HK-2 (cell line): ENCODE measurements around the gene SNED1.

Experiments used
- DNase-seq: peaks from one replicate; pipeline ENCODE4 v3.0.0-alpha.2; 2018; ENCODE audit not compliant: unreplicated experiment

Gene SNED1

GRCh38 chr2:241029599-241030332 lies 31.3 kb downstream of the SNED1 start:
- no peak for DNase-seq

GRCh38 chr2:241030333-241030680 lies 31.9 kb downstream of the SNED1 start:
- DNase-seq = no peak

GRCh38 chr2:241030883-241031282 lies 32.5 kb downstream of the SNED1 start:
- no peak for DNase-seq

GRCh38 chr2:241031436-241032165 lies 33.2 kb downstream of the SNED1 start:
- no peak for DNase-seq

- DNase-seq = no peak
These were observed 35.0 kb downstream of the SNED1 start for GRCh38 chr2:241033336-241033987.

GRCh38 chr2:241033994-241034393 lies 35.6 kb downstream of the SNED1 start:
- DNase-seq = no peak

- no peak for DNase-seq
These were observed 36.2 kb downstream of the SNED1 start for GRCh38 chr2:241034490-241035141.

GRCh38 chr2:241035142-241035817 lies 36.9 kb downstream of the SNED1 start:
- DNase-seq = no peak

GRCh38 chr2:241035818-241036396 lies 37.5 kb downstream of the SNED1 start:
- no peak for DNase-seq

- DNase-seq = peak; percentile 6
These were observed 38.1 kb downstream of the SNED1 start for GRCh38 chr2:241036397-241036963.

- DNase-seq = no peak
These were observed 38.6 kb downstream of the SNED1 start for GRCh38 chr2:241036964-241037421.

GRCh38 chr2:241037498-241037897 lies 39.1 kb downstream of the SNED1 start:
- no peak for DNase-seq

GRCh38 chr2:241038374-241039180 lies 40.2 kb downstream of the SNED1 start:
- DNase-seq = no peak

GRCh38 chr2:241039416-241039815 lies 41.0 kb downstream of the SNED1 start:
- no peak for DNase-seq

- no peak for DNase-seq
These were observed 41.8 kb downstream of the SNED1 start for GRCh38 chr2:241040081-241040803.

GRCh38 chr2:241041589-241042158 lies 43.3 kb downstream of the SNED1 start:
- DNase-seq = no peak

GRCh38 chr2:241043581-241043980 lies 45.2 kb downstream of the SNED1 start:
- DNase-seq = no peak

- no peak for DNase-seq
These were observed 49.0 kb downstream of the SNED1 start for GRCh38 chr2:241047253-241048010.
